Measurements from ENCODE around the gene ACSS1.

The ACSS1 gene

DNA sequence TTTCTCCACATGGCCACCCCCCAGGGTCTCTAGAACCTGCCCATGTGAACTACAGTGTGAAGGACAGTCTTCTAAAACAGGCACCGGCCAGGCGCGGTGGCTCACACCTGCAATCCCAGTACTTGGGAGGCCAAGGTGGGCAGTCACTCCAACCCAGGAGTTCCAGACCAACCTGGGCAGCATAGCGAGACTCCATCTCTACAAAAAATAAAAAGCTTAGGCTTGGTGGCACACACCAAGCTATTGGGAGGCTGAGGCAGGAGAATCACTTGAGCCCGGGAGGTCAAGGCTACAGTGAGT is 13.7 kb downstream of the ACSS1 start:
- Histone ChIP-seq H3K9me3 (ENCODE audit: severe bottlenecking) (no peaks in the 10 kb centered on the region), H3K27ac (ENCODE audit: poor library complexity, severe bottlenecking) (no peak overlapping the region), H3K4me3 (ENCODE audit: severe bottlenecking) (no peak overlapping the region), H3K36me3 (ENCODE audit: low read depth) (no peaks in the 10 kb centered on the region), H3K4me1 (ENCODE audit: insufficient read depth, poor library complexity, severe bottlenecking) (no peaks in the 10 kb centered on the region), H3K27me3 (ENCODE audit: insufficient read depth, poor library complexity, severe bottlenecking) (no peaks in the 10 kb centered on the region)
- DNase-seq (ENCODE audit: low spot score), result peak; percentile 18
- TF ChIP-seq, protein P1, sequence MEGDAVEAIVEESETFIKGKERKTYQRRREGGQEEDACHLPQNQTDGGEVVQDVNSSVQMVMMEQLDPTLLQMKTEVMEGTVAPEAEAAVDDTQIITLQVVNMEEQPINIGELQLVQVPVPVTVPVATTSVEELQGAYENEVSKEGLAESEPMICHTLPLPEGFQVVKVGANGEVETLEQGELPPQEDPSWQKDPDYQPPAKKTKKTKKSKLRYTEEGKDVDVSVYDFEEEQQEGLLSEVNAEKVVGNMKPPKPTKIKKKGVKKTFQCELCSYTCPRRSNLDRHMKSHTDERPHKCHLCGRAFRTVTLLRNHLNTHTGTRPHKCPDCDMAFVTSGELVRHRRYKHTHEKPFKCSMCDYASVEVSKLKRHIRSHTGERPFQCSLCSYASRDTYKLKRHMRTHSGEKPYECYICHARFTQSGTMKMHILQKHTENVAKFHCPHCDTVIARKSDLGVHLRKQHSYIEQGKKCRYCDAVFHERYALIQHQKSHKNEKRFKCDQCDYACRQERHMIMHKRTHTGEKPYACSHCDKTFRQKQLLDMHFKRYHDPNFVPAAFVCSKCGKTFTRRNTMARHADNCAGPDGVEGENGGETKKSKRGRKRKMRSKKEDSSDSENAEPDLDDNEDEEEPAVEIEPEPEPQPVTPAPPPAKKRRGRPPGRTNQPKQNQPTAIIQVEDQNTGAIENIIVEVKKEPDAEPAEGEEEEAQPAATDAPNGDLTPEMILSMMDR (IDR thresholded peaks at IDR 0.05; ENCODE audit: poor library complexity, severe bottlenecking), result no peak
- ATAC-seq (ENCODE audit: low read depth), result no peak

DNA sequence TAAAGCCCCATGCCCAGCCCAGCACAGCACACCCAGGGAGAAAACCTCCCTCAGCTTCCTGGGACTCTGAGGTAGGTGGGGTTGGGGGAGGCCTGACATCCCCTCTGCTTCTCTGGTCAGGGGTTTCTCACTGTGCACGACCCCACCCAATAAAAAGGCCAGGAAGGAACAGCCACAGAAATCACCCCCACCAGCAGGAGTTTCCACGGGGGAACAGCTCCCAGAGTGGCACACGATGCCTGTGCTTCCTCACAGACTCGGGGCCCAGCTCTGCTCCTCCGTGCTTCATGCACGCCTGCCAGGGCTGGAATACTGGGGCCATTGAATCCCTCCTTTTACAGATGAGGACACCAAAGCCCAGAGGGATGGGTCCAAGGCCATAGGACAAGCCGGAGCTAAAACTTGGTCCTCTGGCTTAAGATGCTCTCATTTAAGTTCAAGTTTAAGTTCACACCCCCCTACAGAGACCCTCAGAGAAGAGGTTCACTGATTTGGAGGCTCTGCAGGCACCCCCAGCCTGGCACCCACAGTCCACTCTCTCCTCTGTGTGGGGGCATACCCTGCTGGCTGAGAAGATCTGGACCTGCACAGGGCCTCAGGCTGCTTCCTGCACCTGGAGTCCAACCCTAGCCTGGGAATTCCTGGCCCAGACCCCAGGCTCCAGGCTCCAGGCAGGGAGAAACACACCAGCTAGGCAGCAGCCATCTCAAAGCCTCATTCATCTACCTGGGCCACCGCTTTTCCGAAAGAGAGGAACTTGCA is 14.3 kb downstream of the ACSS1 start:
- no peaks in the 10 kb centered on the region for H3K36me3 ChIP-seq (ENCODE audit: low read depth)
- no peak overlapping the region for H3K27ac ChIP-seq (ENCODE audit: poor library complexity, severe bottlenecking)
- no peaks in the 10 kb centered on the region for H3K4me1 ChIP-seq (ENCODE audit: insufficient read depth, poor library complexity, severe bottlenecking)
- no peak for ATAC-seq (ENCODE audit: low read depth)
- H3K27me3 ChIP-seq (ENCODE audit: insufficient read depth, poor library complexity, severe bottlenecking), result no peaks in the 10 kb centered on the region
- no peak for DNase-seq (ENCODE audit: low spot score)
- TF ChIP-seq, protein P1 (IDR thresholded peaks at IDR 0.05; ENCODE audit: poor library complexity, severe bottlenecking), result no peak
- no peaks in the 10 kb centered on the region for H3K9me3 ChIP-seq (ENCODE audit: severe bottlenecking)
- H3K4me3 ChIP-seq (ENCODE audit: severe bottlenecking), result no peak overlapping the region

DNA sequence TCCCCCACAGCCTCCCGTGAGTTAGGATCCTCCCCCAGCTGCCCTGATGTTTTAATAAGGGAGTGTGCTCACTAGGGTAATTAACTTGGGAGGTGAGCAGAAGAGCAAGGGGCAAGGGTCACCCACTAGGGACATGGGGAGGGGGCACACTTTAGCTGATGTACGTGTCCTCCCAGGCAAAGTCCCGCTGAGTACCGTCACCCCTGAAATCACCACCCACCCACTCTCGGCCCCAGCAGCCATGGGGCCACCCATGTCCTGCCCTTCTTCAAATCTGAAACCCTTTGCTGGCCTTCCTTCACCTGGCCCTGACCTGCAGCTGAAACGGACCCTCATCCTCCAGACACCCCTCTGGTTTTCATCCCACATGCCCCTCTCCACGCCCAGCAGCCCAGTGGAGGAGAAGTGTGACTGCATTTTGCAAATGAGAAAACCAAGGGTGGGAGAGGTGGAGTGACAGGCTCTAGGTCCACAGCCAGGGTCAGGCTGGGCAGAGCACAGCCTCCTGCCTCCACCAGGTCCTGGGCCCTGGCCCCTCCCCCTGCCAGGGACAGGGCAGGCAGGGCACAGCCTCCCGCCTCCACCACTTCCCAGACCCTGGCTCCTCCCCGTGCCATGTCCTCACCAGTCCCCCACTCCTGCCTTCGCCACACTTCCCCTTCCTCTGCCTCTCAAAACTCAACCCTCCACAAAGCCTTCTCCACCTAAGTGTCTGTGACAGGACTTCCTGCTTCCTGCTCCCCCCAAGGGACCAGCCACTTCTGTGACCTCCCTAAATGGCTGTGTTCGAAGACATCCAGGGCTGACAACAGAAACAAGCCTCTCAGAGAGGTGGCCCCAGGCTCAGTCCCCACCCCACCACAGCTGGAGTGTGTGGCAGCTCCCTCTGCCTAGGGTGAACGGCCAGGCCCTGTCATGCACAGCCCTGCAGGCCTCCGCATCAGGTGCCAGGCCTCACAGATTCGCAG is 15.1 kb downstream of the ACSS1 start:
- Histone ChIP-seq H3K27ac (ENCODE audit: poor library complexity, severe bottlenecking) (no peak overlapping the region), H3K4me1 (ENCODE audit: insufficient read depth, poor library complexity, severe bottlenecking) (no peaks in the 10 kb centered on the region)

DNA sequence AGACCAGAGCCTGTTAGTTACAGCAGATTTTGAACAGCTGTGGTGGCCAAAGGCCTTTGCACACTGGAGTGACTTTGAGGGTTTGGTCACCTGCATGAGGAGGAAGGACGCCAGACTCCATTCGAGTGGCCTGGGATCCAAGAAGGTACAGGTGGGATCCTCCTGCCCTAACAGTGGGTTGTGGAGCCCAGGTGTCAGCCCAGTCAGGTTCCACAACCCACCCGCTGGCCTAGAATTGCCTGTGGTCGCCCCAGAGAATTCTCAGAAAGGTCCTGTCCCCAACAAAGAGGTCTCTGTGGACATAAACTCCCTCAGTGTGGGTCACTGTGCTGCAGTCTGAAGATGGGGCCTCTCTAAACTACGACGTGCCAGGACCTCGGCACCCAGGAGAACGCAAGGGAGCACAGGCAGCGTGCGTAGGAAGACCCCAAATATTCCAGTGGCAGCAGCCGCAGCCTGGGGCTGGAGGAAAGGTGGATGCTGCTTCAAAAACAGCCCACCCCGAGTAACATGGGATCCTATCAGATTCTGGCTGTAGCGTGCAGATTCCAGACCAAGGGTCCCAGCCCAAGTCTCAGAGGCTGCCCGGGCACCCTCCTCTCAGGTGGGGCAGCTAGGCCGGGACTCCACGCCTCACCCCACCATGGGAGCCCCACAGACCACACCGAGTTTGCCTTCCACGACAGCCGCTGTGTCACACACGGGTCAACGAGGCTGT is 16.0 kb downstream of the ACSS1 start:
- Histone ChIP-seq H3K9me3 (ENCODE audit: severe bottlenecking) (no peaks in the 10 kb centered on the region), H3K27ac (ENCODE audit: poor library complexity, severe bottlenecking) (no peak overlapping the region), H3K36me3 (ENCODE audit: low read depth) (no peaks in the 10 kb centered on the region), H3K4me1 (ENCODE audit: insufficient read depth, poor library complexity, severe bottlenecking) (no peaks in the 10 kb centered on the region), H3K27me3 (ENCODE audit: insufficient read depth, poor library complexity, severe bottlenecking) (no peaks in the 10 kb centered on the region), H3K4me3 (ENCODE audit: severe bottlenecking) (no peak overlapping the region)
- no peak for ATAC-seq (ENCODE audit: low read depth)
- no peak for DNase-seq (ENCODE audit: low spot score)
- TF ChIP-seq, protein P1 (IDR thresholded peaks at IDR 0.05; ENCODE audit: poor library complexity, severe bottlenecking), result no peak

More for the DNA sequence above, 15.1 kb downstream of the ACSS1 start:
- Histone ChIP-seq H3K36me3 (ENCODE audit: low read depth) (no peaks in the 10 kb centered on the region), H3K9me3 (ENCODE audit: severe bottlenecking) (no peaks in the 10 kb centered on the region), H3K4me3 (ENCODE audit: severe bottlenecking) (no peak overlapping the region), H3K27me3 (ENCODE audit: insufficient read depth, poor library complexity, severe bottlenecking) (no peaks in the 10 kb centered on the region)
- ATAC-seq (ENCODE audit: low read depth) (0 out of 3 replicates have a peak, but pooled peaks have one; percentile 16), DNase-seq (ENCODE audit: low spot score) (no peak)
- TF ChIP-seq, protein P1 (IDR thresholded peaks at IDR 0.05; ENCODE audit: poor library complexity, severe bottlenecking), result no peak
